Right ventricle myocardium superior (tissue), 1 donor: ENCODE results near the gene BBX. TPM values are rescaled to one million over a fixed set of nuclear protein-coding genes. Genes with fewer than 3 reads are reported as not detected.
"Not testable (repeated sequence)": the region's sequence is repeated elsewhere in the genome, so short reads cannot be mapped to it uniquely, and the experiment has no call there.

Source experiments
- ATAC-seq: fragments of 200-7000 bp; cut with Tn5 transposase; one replicate; pipeline ENCODE4 v1.9.1; 2020; ENCODE audit warnings: mild to moderate bottlenecking; ENCODE audit not compliant: poor library complexity
- DNase-seq: peaks from one replicate; pipeline ENCODE4 v3.0.0-alpha.2; 2020
- intact Hi-C: fragments of 100-400 bp; cut with DNase I; formaldehyde crosslinking; loops from one replicate; pipeline ENCODE4 v1.11.2; 2022
- total RNA-seq: library from RNA; stranded (reverse); fragmentation: NEBNext Ultra II Directional; extraction: Animal tissue kit (Norgen Biotek cat#: 25700); gene quantifications from one replicate; pipeline ENCODE4 v1.2.1, GENCODE V29; 2021
- donor health status: DM: no; HTN: yes; CAD: no; lungs with severe emphysema.

Gene BBX
- total RNA-seq, 1 donor from 2014 or later = 31.7 TPM

DNA sequence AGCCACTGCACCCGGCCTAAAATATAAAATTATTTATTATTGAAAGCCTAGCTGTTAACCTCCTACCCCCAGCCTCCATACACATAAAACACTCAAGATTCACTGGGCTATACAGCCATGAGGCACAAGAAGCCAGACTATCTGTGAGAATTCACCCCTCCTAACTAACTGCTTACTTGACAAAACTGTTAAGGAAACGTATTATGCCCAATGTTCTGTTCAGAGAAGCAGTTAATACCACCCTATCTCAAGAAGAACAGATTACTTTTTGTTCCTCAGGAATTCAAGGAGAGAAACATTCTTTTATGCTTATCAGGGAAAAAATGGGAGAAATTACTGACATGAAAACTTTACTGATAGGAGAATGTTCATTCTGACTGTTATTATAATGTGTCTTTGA, 144.1 kb downstream of the BBX start:
- no peak for DNase-seq
- intact Hi-C loops = no loop called here

DNA sequence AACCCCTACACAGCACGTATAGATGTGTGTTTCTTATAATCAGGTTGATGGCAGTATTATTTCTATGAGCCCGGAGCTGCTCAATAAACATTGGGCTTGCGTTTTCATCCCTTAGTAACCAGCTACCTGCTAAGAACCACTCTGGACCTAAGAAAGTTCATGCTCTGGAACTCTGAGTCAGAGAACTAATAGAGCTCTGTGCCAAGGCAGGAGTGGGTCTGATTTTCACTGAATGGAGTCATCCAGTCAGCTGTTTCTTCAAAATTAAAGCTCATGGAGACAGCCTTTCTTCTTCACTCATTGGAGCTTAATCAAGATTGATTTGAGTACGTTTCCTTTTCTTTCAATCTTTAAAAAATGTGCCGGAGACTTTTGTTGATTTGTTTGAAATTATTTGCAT, 145.7 kb downstream of the BBX start:
- intact Hi-C loops = no loop called here
- ATAC-seq (no peak), DNase-seq (no peak)

More for the DNA sequence above, 144.1 kb downstream of the BBX start:
- ATAC-seq = no peak

DNA sequence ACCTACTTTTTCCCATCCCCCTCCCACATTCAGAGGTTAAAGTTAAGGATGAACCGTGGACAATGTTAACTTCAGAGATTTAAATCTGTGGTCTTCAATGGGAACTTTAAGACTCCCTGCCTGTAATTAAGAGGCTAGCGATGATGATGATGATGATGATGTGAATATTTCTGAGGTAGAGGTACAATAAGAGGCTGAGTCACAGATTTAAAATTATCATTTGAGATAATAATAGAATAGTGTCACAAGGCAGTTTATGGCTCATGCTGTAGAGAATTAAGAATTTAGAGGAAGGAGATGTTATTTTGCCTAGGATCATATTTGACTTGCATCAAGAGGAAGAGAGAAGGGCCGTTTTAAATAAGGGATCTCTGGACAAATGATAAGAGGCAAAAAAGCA, 146.2 kb downstream of the BBX start:
- ATAC-seq (no peak), DNase-seq (no peak)
- intact Hi-C loops = no loop called here

GRCh38 chr3:107669669-107670068, 146.9 kb downstream of the BBX start:
- intact Hi-C loops = no loop called here
- ATAC-seq (no peak), DNase-seq (no peak)

DNA sequence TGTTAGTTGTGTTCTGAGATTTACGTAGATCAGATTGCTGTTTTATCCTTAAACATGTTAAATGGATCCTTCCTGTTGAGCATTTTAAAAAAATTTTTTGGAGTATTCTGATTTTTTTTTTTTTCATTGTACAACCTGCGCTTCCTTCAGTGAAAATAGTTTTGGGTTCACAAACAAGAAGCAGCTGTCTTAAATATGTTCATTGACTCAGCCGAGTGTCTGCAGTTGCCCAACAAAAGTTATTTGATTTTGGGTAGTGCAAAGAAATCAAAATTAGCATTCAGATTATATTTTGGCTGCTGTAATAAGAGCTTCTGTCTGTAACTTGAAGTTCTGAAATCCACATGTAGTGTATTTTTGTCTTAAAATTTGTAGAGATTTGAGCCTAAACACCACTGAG, 148.2 kb downstream of the BBX start:
- no peak for ATAC-seq
- DNase-seq = no peak
- intact Hi-C loops = no loop called here

GRCh38 chr3:107674371-107674770, 151.6 kb downstream of the BBX start:
- no peak for ATAC-seq
- intact Hi-C loops = no loop called here
- DNase-seq = no peak

GRCh38 chr3:107675233-107675900, 152.6 kb downstream of the BBX start:
- intact Hi-C loops = no loop called here
- ATAC-seq (no peak), DNase-seq (no peak)

- ATAC-seq (peak; percentile 58), DNase-seq (no peak)
- intact Hi-C loops = no loop called here
Measured at GRCh38 chr3:107676469-107677309, 153.9 kb downstream of the BBX start.

GRCh38 chr3:107679921-107680320, 157.2 kb downstream of the BBX start:
- ATAC-seq = peak; percentile 41
- DNase-seq = no peak
- intact Hi-C loops = loop anchor here (5.0 kb wide), 1 partner anchor 62 kb away; no protein-coding TSS in a partner anchor

- ATAC-seq (no peak), DNase-seq (no peak)
- intact Hi-C loops = loop anchor here (5.0 kb wide), 1 partner anchor 62 kb away; no protein-coding TSS in a partner anchor
Measured at GRCh38 chr3:107680698-107681097, 157.9 kb downstream of the BBX start.

DNA sequence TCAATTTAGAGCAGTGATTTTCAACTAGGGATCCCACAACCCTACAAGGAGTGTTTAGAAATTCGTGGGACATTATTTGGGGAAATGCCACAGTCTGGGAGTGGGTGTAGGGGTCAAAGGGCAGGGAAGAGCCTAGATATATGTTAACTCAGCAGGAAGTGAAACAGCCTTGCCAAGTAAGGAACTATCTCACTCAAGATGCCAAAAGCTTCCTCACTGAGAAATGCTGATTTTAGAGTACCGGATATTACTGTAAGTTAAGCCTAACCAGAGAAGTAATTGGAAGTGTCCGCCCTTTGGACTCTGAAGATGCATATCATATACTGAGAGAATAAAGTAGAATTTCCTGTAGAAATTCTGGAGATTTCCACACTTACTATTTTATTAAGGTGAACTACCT, 158.6 kb downstream of the BBX start:
- intact Hi-C loops = loop anchor here (5.0 kb wide), 1 partner anchor 61 kb away; no protein-coding TSS in a partner anchor
- DNase-seq (no peak), ATAC-seq (no peak)

DNA sequence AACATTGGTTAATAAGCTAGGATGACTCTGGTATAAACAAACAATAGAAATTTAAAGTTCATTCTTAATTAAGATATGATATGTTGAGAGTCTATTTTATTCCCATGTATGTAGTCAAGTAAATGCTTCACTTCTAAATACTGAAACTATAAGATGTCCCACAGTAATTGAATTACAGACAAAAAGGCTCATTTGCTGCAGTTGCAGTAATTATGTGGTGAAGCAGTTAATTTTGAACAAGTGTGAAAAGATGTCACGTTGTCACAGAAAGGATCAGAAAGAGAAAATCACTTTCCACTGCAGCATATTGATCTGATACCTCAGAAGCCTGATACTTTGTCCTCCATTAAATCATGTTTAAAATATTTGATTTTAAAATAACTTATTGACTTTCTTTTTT, 159.8 kb downstream of the BBX start:
- no peak for ATAC-seq
- no peak for DNase-seq
- intact Hi-C loops = loop anchor here (5.0 kb wide), 1 partner anchor 60 kb away; no protein-coding TSS in a partner anchor

- intact Hi-C loops = loop anchor here (5.0 kb wide), 1 partner anchor 59 kb away; no protein-coding TSS in a partner anchor
- DNase-seq = no peak
- ATAC-seq = peak; percentile 82
Measured at GRCh38 chr3:107683447-107683846, 160.7 kb downstream of the BBX start.

DNA sequence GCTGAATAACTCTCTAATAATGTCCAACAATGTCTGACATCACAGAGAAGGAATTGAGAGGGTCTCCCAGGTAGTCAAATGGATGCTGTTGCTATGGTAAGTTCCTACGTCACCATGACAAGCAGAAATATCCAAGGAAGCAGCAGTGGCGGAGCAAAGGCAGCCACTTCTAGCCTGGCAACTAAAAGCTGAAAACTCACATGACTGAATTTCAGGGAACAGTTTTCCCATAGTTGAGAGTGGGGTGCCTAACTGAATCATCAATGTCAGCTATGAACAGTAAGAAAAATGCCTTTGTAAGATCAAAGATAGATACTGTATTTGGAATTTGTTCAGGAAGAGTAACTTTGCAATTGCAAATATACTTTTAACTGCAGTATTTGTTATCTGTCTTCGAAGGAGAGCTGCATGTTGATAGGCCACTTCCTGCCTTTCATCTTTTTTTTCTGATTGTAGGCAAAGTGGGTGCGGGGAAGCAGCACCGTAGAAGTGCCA, 161.7 kb downstream of the BBX start:
- ATAC-seq = peak; percentile 55
- intact Hi-C loops = loop anchor here (5.0 kb wide), 1 partner anchor 58 kb away; no protein-coding TSS in a partner anchor
- no peak for DNase-seq

DNA sequence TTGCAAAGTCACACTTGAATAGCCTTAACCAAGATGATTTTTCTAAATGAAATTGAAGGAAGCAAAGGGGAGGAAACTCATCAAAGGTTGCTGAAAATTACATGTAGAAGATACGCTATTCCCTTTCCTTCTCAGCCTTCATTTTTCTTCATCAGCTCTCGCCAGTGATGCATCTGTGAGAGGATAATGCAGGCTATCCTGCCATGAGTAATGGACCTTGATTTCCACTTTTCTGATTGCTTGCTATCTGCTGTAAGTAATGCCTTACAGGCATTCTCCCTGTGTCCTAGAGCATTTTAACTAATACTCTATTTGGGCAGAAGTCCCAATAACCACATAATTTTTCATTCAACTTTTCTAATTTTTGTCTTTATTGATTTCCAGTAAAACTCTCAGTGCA, 162.6 kb downstream of the BBX start:
- DNase-seq (no peak), ATAC-seq (no peak)
- intact Hi-C loops = no loop called here

GRCh38 chr3:107687056-107687581, 164.4 kb downstream of the BBX start:
- ATAC-seq (no peak), DNase-seq (no peak)
- intact Hi-C loops = no loop called here

DNA sequence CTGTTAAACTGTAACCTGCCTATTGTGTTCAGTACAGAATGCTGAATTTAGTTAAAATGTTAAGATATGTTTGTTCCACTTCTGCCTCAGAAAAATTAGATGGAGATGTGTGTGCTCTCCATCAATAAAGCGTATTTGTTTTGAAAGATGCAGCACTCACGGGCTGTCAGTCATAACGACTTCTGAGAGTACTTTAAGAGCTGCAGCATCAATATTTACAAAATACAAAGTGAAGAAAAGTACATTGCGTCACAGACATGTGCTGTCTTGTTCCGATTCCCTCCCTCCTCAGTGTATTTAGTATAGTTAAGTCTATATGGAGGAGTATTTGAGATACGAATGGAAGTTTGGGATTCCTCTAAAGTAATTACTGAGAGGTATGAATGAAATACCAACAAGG, 166.6 kb downstream of the BBX start:
- no peak for DNase-seq
- no peak for ATAC-seq
- intact Hi-C loops = no loop called here

- DNase-seq (no peak), ATAC-seq (peak; percentile 74)
- intact Hi-C loops = no loop called here
Measured at GRCh38 chr3:107690522-107691138, 167.9 kb downstream of the BBX start.

- intact Hi-C loops, DNase-seq, ATAC-seq: not testable (repeated sequence)
Measured at GRCh38 chr3:107691984-107692383, 169.2 kb downstream of the BBX start.
